ENCODE measurements around the gene PAX3.

GRCh38 chr2:222214885-222215284 is 83.9 kb downstream of the PAX3 start:
- TF ChIP-seq ETV6 (CRISPR knock-in tag; IDR thresholded peaks at IDR 0.05) (no peak), SP1 (CRISPR knock-in tag; conservative IDR thresholded peaks at IDR 0.05) (no peak), TEAD1 (CRISPR knock-in tag; IDR thresholded peaks at IDR 0.05) (no peak), ZBTB43 (CRISPR knock-in tag; IDR thresholded peaks at IDR 0.05) (no peak), FOXJ3 (CRISPR knock-in tag; IDR thresholded peaks at IDR 0.05; ENCODE audit: borderline replicate concordance) (no peak), CTCF (IDR thresholded peaks at IDR 0.05) (no peak), ATF1 (CRISPR knock-in tag; IDR thresholded peaks at IDR 0.05) (no peak), STAT6 (CRISPR knock-in tag; conservative IDR thresholded peaks at IDR 0.05; ENCODE audit: low read depth) (no peak), AFF4 (CRISPR knock-in tag; IDR thresholded peaks at IDR 0.05; ENCODE audit: borderline replicate concordance) (no peak), NR2C2 (CRISPR knock-in tag; IDR thresholded peaks at IDR 0.05) (no peak), MLX (CRISPR knock-in tag; IDR thresholded peaks at IDR 0.05) (no peak)

Measured in WTC11 (cell line).